Fibroblast of villous mesenchyme (primary cell): ENCODE measurements around the gene NUDT3. TPM values are rescaled to one million over a fixed set of nuclear protein-coding genes. Genes with fewer than 3 reads are reported as not detected.
"Not testable (repeated sequence)": the region's sequence is repeated elsewhere in the genome, so short reads cannot be mapped to it uniquely, and the experiment has no call there.

Source experiments
- DNase-seq: peaks from one replicate; pipeline ENCODE4 v3.0.0-alpha.2; 2010; ENCODE audit warnings: low read depth
- H3K4me3 ChIP-seq: 2 replicates; pipeline ENCODE4 v1.5.1; 2011; ENCODE audit warnings: low read depth, mild to moderate bottlenecking, low read length
- CTCF ChIP-seq: IDR thresholded peaks from 2 replicates; pipeline ENCODE4 v1.5.1; 2012; ENCODE audit warnings: low read depth, mild to moderate bottlenecking, low read length; ENCODE audit not compliant: insufficient read depth
- total RNA-seq: library from RNA; depleted of rRNA; stranded (reverse); fragments of >200 nt; gene quantifications from 2 replicates; pipeline ENCODE4 v1.2.3, GENCODE V29; 2012

The NUDT3 gene
- total RNA-seq, 1 donor = 31.1 TPM

DNA sequence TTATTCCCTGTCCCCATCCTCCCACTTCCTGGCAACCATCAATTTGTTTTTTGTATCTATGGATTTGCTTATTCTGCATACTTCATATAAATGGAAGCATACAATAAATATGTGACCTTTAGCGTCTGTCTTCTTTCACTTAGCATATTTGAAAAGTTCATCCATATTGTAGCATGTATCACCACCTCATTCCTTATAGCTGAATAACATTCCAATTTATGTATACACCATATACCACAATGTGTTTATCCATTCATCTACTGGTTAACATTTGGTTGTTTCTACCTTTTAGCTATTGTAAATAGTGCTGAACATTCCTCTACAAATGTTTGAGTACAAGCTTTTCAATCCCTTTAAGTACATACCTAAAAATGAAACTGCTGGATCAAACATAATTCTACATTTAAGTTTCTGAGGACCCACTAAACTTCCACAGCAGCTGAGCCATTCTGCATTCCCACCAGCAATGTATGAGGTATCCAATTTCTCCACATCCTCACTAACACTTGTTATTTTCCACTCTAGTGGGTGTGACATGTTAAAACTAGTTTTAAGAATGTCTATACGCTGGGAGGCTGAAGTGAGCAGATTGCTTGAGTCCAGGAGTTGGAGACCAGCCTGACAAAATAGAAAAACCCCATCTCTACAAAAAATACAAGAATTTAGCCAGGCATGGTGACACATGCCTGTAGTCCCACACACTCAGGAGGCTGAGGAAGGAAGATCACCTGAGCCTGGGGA lies 32.9 kb downstream of the NUDT3 start:
- peak; percentile 72 for DNase-seq
- no peak for TF ChIP-seq CTCF
- no peak overlapping the region for H3K4me3 ChIP-seq

DNA sequence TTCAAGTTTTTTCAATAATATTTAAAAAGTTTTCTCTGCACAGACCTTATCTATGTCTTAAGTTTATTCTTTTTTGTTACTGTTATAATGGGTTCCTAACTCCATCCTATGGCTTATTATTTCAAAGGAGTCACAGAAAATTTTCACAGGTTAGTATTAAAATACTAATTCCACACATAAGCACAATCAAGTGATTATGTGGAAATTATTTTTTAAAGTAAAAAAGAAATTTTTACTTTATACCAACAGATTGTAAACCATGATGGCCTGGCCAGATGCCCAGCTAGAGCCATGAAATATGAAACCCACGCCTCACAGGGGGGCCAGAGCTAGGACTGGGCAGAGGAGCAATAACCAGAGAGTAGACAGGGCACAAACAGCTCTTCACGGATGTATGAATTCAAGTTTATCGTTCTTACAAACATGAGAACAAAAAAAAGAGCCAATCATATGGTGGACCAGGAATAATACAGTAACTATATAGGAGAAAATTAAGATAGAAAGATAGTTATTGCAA lies 34.0 kb downstream of the NUDT3 start:
- TF ChIP-seq CTCF = no peak
- H3K4me3 ChIP-seq = no peak overlapping the region
- DNase-seq = peak; percentile 80

- TF ChIP-seq CTCF = no peak
- DNase-seq = no peak
- no peak overlapping the region for H3K4me3 ChIP-seq
These were observed 34.5 kb downstream of the NUDT3 start for GRCh38 chr6:34357937-34358336.

DNA sequence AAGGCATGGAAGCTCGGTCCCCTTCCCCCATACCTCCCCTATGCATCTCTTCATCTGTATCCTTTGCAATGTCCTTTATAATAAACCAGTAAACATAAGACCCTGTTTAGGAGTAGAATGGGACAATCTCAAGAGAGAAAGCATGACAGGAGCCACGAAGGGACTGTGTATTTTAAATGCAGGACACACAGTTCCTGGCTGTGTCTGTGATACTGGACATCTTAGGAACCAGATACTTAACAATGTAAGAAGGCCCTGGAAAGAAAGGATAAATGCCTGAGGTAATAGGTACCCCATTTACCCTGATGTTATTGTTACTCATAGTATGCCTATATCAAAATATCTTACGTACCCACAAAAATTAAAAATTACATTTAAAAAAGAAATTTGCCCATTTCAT lies 36.6 kb downstream of the NUDT3 start:
- TF ChIP-seq CTCF = no peak
- H3K4me3 ChIP-seq = no peak overlapping the region
- DNase-seq = no peak

GRCh38 chr6:34354230-34354629 lies 38.2 kb downstream of the NUDT3 start:
- H3K4me3 ChIP-seq, DNase-seq: not testable (repeated sequence)

GRCh38 chr6:34353530-34353929 lies 38.9 kb downstream of the NUDT3 start:
- not testable (repeated sequence) for H3K4me3 ChIP-seq, DNase-seq

GRCh38 chr6:34352305-34352937 lies 40.0 kb downstream of the NUDT3 start:
- H3K4me3 ChIP-seq = no peak overlapping the region
- peak; percentile 84 for DNase-seq
- no peak for TF ChIP-seq CTCF

DNA sequence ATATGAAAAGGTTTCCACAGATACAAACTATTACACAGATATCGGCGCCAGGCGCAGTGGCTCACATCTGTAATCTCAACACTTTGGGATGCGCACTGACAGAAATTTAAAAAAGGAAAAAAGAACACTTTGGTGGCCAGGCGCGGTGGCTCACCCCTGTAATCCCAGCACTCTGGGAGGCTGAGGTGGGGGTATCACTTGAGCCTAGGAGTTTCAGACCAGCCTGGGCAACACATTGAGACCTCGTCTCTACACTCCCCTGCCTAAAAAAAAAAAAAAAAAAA lies 41.6 kb downstream of the NUDT3 start:
- H3K4me3 ChIP-seq = no peak overlapping the region
- TF ChIP-seq CTCF = no peak
- no peak for DNase-seq
